GM12864 (cell line): ENCODE results near the gene GAS5.
A peak's percentile ranks its signal among the peaks of the same experiment; 100 is the strongest.

Experiments used
- DNase-seq: peaks from one replicate; pipeline ENCODE4 v3.0.0-alpha.2; 2011; ENCODE audit warnings: low read depth
- H3K4me3 ChIP-seq: 2 replicates; pipeline ENCODE4 v1.5.1; 2011; ENCODE audit warnings: mild to moderate bottlenecking, low read depth, low read length, control low read depth
- CTCF ChIP-seq: IDR thresholded peaks from 2 replicates; pipeline ENCODE4 v1.5.1; 2011; ENCODE audit warnings: low read depth, mild to moderate bottlenecking, moderate library complexity, low read length, control low read depth, inconsistent platforms; ENCODE audit errors: missing control alignments

Gene GAS5

GRCh38 chr1:173832748-173833147, 35.0 kb downstream of the GAS5 start:
- TF ChIP-seq CTCF: no peak
- DNase-seq: no peak
- H3K4me3 ChIP-seq: no peak overlapping the region

- H3K4me3 ChIP-seq: no peak overlapping the region
- TF ChIP-seq CTCF: no peak
- DNase-seq: no peak
Observed at GRCh38 chr1:173827611-173828010, 40.2 kb downstream of the GAS5 start.

GRCh38 chr1:173824315-173825081, 43.3 kb downstream of the GAS5 start, which contains the start of the genes CENPL and DARS2:
TSS of gene CENPL (minus strand) at chr1:173824883. CDS start at chr1:173811299, 13,584 bp downstream.
TSS of gene DARS2 (plus strand) at chr1:173824673. CDS start at chr1:173825230, 557 bp downstream.
- H3K4me3 ChIP-seq: peak within 1 kb of the TSS; percentile 90
- peak; percentile 96 for DNase-seq
- no peak for TF ChIP-seq CTCF

- DNase-seq: no peak
- H3K4me3 ChIP-seq: peak overlapping the region; percentile 90
- no peak for TF ChIP-seq CTCF
Observed at GRCh38 chr1:173823781-173824314, 43.9 kb downstream of the GAS5 start.

- no peak overlapping the region for H3K4me3 ChIP-seq
- TF ChIP-seq CTCF: no peak
- DNase-seq: no peak
Observed at GRCh38 chr1:173821680-173822079, 46.1 kb downstream of the GAS5 start.

- TF ChIP-seq CTCF: no peak
- H3K4me3 ChIP-seq: no peak overlapping the region
- no peak for DNase-seq
Observed at GRCh38 chr1:173818459-173818858, 49.3 kb downstream of the GAS5 start.
